Stimulated activated CD8-positive, alpha-beta memory T cell treated with anti-CD3 and anti-CD28 coated beads, Interleukin-7, amount 100 ng/mL, for 4 hours (primary cell): ENCODE measurements around the gene SRPK2.
"Not testable (repeated sequence)": the region's sequence is repeated elsewhere in the genome, so short reads cannot be mapped to it uniquely, and the experiment has no call there.

Experiments
- DNase-seq, 2 donors: peaks; one replicate each; pipeline ENCODE4 v3.0.0-alpha.2; 2020; ENCODE audit warnings: low read depth in 2 of 2

Gene SRPK2

DNA sequence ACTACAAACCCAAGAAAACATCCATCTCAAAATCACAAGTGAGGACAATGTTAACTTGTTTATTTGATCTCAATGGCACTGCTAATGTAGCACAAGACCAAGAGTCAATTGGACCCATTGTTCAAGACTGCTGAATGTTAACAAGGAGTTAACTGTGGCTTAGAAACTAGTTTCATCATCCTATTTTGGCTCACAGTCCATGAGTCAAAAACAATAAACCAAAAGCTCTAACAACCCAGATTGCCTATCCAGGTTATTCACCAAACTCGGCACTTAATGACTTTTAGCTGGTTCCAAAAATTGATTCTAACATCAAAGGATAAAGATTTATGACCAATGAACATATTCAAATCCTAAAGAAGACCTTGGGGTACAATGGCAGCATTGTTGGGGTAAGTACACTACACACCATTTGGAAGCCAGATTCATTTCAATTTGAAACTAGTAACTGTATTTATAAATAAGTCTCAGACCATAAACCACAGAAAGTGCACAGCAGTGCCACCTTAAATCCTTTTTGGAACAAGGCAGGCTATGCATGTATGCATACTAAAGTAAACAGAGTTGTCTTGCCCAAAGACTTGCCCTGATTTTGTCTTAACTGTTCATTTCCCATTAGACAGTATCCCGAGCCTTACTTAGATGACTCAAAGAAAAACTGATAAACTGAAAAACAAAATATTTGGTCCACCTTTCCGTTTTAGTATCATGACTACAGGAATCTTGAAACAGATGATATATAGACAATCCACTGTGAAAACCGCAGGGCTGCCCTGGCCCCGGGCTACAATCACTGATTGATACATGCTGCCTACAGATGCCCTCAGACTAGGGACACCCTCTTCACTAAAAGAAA, 84.5 kb downstream of the SRPK2 start:
- no peak for DNase-seq

DNA sequence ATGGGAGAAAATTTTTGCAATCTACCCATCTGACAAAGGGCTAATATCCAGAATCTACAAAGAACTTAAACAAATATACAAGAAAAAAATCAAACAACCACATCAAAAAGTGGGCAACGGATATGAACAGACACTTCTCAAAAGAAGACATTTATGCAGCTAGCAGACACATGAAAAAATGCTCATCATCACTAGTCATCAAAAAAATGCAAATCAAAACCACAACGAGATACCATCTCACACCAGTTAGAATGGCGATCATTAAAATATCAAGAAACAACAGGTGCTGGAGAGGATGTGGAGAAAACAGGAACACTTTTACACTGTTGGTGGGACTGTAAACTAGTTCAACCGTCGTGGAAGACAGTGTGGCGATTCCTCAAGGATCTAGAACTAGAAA, 88.1 kb downstream of the SRPK2 start:
- DNase-seq = not testable (repeated sequence)

DNA sequence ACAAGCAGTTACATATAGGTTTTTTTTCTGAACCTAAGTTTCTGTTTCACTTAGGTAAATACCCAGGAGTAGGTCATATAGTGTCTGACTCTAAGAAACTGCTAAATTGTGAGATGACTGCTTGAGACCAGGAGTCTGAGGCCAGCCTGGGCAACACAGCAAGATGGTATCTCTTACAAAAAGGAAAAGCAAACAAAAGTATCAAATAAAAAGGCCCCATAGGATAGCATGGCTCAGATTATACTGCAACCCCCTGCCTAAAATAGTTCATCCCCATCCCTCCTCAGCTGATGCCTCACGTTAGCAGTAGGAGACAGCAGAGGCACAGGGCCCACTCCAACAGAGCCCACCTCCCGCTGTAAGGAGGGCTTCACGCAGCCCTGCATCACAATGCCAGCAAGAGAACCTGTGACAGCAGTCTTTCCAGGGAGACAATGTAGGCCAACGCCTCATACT, 90.3 kb downstream of the SRPK2 start:
- no peak for DNase-seq

DNA sequence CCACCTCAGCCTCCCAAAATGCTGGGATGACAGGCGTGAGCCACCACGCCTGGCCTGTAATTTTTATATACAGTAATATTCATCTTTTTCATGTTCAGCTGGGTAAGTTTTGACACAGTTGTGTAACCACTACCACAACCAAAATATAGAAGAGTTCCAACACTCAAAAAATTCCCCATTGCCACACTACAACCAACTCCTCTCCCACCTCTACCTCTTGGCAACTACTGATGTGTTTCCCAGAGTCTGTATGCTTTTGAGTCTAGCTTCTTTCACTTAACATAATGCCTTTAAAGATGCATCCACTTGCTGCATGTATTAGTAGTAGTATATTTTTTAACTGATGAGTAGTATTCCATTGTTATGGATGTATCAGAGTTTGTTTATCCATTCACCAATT, 90.7 kb downstream of the SRPK2 start:
- DNase-seq = no peak

DNA sequence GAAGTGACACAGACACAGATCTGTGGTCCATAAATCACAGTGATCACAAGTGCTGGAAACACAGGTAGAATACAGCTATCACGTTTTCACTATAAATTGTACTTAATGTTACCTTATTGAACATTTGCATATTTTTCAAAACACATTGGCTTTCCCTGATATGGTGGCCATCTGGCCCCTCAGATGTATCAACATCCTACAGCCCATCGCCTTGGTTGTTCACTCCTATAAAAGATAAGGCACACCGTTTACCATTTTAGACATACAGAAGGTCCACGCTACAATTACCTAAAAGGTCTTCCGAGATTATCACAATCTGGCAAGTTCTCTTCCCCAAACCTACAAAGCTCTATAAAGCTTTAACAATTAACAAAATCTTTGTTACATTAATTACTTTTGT, 91.4 kb downstream of the SRPK2 start:
- DNase-seq = no peak

DNA sequence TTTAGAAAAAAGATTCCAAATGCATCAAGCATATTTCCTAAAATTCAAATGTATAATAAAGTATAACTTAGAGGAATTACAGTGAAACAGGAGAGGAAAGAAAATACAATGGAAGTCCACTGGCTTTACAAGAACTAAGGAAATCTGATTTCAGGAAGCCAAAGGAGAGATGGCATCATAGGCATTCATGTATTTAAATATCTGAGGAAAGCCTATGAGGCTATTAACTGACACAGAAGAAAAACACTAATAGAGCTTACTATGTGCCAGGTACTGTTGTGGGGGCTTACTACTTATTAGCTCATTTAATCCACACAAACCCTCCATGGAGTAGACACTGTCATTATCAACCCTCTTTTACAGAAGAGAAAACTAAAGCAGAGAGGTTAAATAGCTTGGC, 92.2 kb downstream of the SRPK2 start:
- DNase-seq = no peak

DNA sequence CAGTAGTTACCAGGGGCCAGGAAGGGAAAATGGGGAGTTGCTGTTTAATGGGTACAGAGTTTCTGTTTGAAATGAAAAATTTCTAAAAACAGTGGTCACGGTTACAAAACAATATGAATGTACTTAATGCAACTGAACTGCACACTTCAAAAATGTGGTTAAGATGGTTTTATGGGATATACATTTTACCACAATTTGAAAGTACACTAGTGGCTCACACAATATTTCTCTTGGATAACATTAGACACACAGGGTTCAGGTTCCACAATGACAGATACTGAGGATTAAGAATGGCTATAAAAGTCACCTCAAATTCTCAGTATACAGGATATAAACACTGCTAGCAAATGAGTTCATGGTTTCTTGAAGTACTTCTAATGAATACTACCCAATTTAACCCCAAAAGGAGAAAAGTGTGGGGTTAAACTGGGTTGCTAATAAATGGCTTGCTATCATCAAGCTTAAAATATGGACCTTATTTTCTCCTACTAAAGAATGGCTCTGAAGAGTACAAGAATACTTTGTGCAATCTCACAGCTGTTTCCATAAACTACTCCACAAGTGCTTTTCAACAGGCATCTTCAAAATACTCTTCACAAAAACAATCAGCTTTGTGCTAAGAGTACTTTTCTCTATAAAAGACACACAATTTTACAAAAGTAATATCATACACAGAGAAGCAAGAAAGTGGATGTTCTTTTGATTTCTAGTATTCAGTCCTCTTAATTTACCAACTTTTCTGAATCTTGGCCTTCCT, 92.9 kb downstream of the SRPK2 start:
- no peak for DNase-seq

DNA sequence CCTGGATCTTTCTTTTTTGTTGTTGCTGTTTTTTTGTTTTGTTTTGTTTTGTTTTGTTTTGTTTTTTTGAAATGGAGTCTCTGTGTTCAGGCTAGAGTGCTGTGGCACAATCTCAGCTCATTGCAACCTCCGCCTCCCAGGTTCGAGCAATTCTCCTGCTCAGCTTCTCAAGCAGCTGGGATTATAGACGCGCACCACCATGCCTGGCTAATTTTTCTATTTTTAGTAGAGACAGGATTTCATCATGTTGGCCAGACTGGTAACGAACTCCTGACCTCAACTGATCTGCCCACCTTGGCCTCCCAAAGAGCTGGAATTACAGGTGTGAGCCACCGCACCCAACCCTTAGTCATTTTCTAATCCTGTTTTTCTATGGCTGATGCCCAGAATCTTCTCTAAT, 94.2 kb downstream of the SRPK2 start:
- not testable (repeated sequence) for DNase-seq

DNA sequence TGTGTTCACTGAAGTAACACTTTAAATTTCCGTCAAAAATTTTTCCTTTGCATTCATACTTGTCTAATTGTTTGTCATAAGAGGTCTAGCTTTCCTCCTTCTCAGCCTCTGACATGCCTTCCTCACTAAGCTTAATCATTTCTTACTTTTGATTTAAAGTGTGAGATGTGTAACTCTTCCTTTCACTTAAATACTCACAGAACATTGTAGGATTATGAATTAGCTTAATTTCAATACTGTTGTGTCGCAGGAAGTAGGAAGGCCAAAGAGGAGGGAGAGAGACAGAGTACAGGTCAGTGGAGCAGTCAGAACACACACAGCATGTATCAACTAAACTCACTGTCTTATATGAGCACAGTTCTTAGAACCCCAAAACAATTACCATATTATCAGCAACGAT, 99.0 kb downstream of the SRPK2 start:
- no peak for DNase-seq

DNA sequence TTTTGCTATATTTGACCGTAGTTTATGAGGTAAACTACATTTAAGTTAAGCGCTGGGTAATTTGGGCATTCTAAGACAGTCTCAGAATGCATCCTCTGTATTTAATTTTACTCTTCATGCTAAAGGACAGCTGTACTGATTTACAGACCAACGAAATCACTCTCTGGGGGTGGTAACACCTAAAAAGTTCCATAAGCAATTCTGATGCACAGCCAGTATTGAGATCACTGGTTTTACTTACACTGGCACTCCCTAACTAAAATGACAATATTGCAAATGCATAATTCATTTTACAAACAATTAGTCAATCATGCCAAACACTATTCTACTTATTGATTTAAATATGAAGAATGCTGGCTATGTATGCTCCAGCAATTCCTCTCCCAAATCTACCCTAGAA, 102.3 kb downstream of the SRPK2 start:
- DNase-seq = no peak

DNA sequence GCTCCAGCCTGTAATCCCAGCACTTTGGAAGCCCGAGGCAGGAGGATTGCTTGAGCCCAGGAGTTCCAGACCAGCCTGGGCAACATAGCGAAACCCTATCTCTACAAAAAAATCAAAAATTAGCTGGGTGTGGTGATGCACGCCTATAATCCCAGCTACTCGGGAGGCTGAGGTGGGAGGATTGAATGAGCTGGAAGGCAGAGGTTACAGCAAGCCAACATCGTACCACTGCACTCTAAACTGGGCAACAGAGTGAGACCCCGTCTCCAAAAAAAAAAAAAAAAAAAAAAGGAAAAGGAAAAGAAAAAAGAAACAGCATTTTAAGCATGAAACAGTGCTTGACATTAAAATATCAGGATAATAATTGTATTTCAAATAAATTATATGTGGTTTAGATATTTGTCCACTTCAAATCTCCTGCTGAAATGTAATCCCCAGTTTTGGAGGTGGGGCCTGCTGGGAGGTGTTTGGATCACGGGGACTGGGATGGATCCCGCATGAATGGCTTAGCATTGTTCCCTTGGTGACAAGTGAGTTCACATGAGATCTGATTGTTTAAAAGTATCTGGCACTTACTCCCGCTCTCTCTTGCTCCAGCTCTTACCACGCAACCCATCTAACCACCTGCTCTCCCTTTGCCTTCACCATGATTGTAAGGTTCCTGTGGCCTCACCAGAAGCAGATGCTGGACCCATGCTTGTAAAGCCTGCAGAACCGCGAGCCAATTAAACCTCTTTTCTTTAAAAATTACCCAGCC, 103.4 kb downstream of the SRPK2 start:
- DNase-seq = no peak

DNA sequence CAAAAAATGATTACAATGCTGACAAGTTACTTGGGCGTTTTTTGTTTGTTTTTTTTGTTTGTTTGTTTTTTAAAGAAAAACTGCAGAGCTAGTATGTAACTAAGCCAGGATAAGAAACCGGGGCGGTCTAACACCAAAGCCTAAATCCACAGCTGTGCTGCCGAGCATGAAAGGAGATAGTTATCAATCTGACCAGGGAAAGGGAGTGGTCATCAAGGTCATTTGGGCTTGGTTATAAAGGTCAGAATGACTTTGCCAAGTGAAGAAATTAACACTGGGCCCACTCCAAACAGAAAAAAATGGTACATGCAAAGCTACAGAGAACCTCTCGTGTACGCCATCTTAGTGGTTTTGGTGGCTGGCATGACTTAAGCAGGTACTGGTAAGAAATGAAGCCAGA, 104.7 kb downstream of the SRPK2 start:
- DNase-seq = no peak

DNA sequence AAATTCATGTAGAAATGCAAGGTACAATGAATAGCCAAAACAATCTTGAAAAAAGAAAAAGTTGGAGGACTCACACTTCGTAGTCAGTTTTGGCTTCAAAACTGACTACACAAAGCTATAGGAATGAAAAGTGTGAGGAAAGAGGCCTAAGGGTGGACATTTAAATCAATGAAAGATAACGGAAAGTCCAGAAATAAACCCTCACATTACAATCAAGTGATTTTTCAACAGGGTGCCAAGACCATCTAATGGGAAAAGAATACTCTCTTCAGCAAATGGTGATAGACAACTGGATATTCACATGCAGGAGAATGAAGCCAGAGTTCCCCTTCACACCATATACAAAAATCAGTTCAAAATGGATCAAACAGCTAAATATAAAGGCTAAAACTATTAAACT, 106.8 kb downstream of the SRPK2 start:
- no peak for DNase-seq

DNA sequence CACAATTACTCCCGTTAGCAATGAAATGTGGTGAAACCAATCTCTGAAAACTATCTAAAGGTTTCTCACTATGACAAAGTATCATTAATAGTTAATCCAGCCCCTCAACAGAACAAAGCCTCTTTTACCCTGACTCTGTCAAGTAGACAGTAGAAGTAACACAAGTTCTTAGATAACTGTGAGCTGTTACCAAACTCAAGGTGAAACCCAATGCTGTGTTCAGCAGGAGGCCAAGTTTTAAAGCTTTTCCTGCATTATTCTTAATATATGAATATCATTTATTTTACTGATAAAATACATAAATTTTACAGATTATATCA, 109.1 kb downstream of the SRPK2 start:
- no peak for DNase-seq

DNA sequence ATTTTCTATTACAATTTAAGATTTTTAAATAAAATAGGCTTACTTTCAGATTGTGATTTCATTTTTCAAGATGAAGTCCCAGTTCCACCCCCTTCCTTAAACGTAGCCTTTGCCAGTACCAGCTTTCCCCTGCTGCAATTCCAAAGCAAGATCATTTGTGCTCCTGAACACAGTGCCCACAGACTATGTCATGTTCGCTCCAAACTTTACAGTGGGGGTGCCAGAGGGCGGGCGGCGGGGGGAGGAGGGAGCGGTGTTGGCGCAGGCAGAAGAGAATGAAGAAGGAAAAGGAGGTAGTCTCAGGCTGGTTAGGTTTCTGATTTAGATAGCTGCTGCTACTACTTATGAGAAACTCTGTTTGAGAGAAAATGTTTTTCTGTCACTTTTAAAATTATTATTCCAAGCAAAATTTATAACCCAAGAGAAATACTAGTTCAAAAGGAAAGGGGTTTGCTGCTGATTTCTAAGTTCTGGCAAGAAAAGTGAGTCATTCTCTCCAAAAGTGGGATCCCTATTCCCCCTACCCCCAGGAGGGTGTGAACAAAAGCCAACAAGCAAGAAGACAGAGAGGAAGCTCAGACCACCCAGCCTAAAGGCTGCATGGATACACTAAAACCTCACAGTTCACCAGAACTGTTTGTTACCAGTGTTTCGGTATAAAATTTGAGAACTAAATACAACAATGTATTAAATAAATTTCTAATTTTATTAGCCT, 109.6 kb downstream of the SRPK2 start:
- no peak for DNase-seq

DNA sequence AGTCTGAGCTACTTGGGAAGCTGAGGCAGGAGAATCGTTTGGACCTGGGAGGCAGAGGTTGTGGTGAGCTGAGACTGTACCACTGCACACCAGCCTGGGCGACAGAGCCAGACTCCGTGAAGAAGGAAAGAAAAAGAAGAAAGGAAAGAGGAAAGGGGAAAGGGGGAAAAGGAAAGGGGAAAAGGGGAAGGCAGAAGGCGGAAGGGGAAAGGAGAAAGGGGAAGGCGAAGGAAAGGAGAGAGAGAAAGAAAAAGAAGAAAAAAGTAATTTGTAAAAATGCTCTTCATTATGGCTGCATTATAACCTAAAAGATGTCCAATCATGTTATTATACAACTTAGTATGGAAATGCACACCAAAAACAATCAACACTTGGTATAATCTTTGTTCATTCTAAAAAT, 110.2 kb downstream of the SRPK2 start:
- no peak for DNase-seq

DNA sequence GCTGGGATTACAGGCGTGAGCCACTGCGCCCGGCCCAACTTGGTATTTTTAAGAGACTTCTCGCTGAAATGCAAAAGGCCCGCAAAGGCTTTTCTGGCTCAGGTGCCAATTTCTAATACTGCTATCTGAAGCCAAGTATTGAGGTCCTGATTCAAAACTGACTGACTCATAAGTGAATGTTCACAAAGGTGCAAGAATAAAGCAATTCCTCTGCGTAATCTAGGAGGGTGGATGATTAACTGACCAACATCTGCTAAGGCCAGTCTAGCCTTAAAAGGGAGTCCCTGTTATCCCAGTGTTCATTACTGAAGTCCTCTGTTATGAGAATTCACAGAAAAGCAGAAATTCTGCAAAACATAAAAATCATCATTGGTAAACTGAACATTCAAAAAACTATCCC, 111.4 kb downstream of the SRPK2 start:
- DNase-seq = no peak

DNA sequence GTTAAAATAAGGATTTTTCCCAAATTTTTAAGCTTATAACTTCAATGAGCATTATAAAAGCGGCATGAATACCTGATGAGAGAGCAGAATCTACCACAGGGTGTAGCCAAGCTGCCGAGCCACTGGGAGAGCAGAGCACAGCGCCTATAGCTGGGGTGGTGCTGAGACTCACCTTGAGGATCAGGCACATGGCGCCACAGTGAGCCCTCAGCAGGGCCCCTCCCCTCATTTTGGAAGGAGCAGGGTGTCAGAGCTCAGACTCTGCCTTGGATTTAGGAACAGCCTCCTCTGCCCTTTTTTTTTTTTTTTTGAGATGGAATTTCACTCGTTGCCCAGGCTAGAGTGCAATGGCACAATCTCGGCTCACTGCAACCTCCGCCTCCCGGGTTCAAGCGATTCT, 118.6 kb downstream of the SRPK2 start:
- DNase-seq = no peak

DNA sequence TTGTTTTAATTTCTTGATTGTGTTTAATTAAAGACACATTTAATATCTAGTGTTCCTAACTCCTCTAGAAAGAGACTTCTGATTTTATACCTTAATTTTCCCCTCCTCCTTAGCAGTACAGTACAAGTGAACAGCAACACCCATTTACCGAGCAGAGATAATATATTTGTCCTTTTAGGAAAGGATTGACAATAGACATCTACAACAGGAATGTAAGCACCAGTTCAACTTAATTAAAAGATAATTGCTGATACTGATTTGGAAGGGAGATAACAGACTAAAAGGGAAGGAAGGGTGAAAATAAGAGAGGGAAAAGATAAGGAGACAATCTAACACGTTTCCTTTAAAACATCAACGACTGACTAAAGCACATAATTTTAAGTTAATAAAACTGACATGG, 119.3 kb downstream of the SRPK2 start:
- DNase-seq = no peak

DNA sequence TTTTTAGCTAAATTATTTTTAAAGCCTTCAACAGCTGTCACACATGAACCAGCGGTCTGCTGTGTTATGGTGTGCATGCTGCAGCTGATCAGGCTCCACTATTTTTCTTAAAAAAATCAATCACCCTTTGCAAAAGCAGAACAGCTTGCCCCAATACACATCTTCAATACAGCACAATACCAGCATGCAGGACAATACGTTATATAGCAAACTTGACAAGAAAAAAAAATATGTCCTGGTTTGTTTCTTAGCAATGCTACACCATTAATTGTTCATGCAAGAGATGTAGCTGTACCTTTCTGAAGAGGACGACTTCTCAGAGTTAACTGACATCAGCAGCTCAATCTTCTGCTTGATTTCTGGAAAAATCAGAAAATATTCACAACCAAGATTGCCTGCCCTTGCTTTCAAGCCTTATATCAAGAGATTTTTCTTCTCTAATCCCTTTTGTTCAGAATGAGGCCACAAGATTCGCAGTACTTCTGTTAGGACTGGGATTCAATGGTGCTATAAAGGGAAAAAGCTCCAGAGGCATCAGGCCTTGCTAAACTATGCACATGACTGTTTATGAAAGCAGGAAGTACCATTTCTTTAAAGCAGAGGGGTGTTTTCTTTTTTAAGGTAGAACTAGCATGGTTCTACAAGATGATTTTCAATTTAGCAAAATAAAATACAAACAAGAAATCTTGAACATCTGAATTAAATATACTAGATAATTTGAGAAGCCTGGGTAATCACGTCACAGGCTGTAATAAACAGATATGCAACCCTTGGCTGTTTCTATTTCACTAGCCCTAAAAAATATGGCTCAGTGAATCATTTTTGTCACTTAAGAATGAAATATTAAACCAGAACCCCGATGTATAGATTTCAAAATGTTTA, 120.0 kb downstream of the SRPK2 start:
- DNase-seq = no peak

DNA sequence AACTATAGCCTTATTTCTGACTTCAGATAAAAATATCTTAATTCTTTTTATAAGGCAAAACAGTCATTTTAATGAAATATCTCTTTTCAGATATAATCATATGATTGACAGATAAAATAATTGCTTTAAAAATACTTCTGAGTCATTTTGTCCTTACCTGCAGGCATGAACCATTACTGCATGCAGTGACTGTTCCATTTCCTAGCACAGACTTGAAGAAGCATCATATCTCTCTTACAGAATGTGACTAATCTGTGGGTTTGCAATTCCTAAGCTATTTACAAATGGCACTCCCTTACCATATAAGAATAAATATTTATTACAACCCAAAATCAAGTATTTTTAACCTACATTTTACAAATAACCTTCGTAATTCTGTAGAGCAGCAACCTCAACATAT, 120.7 kb downstream of the SRPK2 start:
- DNase-seq = no peak
